Measurements from ENCODE around the gene MYDGF.

The MYDGF gene

GRCh38 chr19:4652075-4652474 lies 18.1 kb downstream of the MYDGF start:
- no peak for TF ChIP-seq ZNF335 (tag by site-specific recombination; conservative IDR thresholded peaks at IDR 0.05)
- no peak for TF ChIP-seq SP2 (tag by site-specific recombination; IDR thresholded peaks at IDR 0.05)
- TF ChIP-seq KLF1 (tag by site-specific recombination; IDR thresholded peaks at IDR 0.05), result no peak
- no peak for TF ChIP-seq ZNF777 (tag by site-specific recombination; IDR thresholded peaks at IDR 0.05; ENCODE audit: borderline replicate concordance)
- no peak for TF ChIP-seq FEZF1 (tag by site-specific recombination; IDR thresholded peaks at IDR 0.05)
- ChIA-PET CTCF (interaction anchor here (0.6 kb wide), 1 partner anchor 139 kb away, joined by 3 read pairs; no protein-coding TSS in a partner anchor), POLR2A (no interaction called here)
- H3K4me3 ChIP-seq (ENCODE audit: low read depth, low read length), result no peak overlapping the region
- no peaks in the 10 kb centered on the region for H3K4me1 ChIP-seq (ENCODE audit: control insufficient read depth, insufficient read depth, low read length)
- H3K27ac ChIP-seq (ENCODE audit: extremely low read depth, low read depth, low read length), result no peak overlapping the region
- peaks cover 0 to 43% of the 10 kb centered on the region in 2 experiments; a peak in 2 of 3 replicates for H3K36me3 ChIP-seq (ENCODE audit: control insufficient read depth in 2 of 2, insufficient read depth in 1 of 2, low read length in 2 of 2)
- H3K9me3 ChIP-seq (ENCODE audit: control insufficient read depth, insufficient read depth, low read depth, low read length), result no peaks in the 10 kb centered on the region

- no peaks in the 10 kb centered on the region for H3K4me1 ChIP-seq (ENCODE audit: control insufficient read depth, insufficient read depth, low read length)
- peaks cover 0 to 31% of the 10 kb centered on the region in 2 experiments; a peak in 2 of 3 replicates for H3K36me3 ChIP-seq (ENCODE audit: control insufficient read depth in 2 of 2, insufficient read depth in 1 of 2, low read length in 2 of 2)
- H3K9me3 ChIP-seq (ENCODE audit: control insufficient read depth, insufficient read depth, low read depth, low read length), result no peaks in the 10 kb centered on the region
- no peak overlapping the region for H3K4me3 ChIP-seq (ENCODE audit: low read depth, low read length)
- CTCF ChIA-PET, result interaction anchor here (0.9 to 1.1 kb wide), 3 partner anchors 14 to 17 kb away, joined by 3 to 4 read pairs (median 3); no protein-coding TSS in a partner anchor
- POLR2A ChIA-PET, result no interaction called here
- TF ChIP-seq ZNF292 (tag by site-specific recombination; IDR thresholded peaks at IDR 0.05; ENCODE audit: borderline replicate concordance, low read depth), result no peak
- TF ChIP-seq ZNF747 (tag by site-specific recombination; IDR thresholded peaks at IDR 0.05), result no peak
- TF ChIP-seq ZNF280C (tag by site-specific recombination; IDR thresholded peaks at IDR 0.05), result no peak
- no peak for TF ChIP-seq ZNF112 (tag by site-specific recombination; IDR thresholded peaks at IDR 0.05)
- TF ChIP-seq ZFP3 (tag by site-specific recombination; IDR thresholded peaks at IDR 0.05; ENCODE audit: low read depth), result peak; percentile 81
- TF ChIP-seq ZFP41 (tag by site-specific recombination; IDR thresholded peaks at IDR 0.05; ENCODE audit: borderline replicate concordance), result no peak
- TF ChIP-seq WT1 (tag by site-specific recombination; IDR thresholded peaks at IDR 0.05), result no peak
- H3K27ac ChIP-seq (ENCODE audit: extremely low read depth, low read depth, low read length), result no peak overlapping the region
Observed at GRCh38 chr19:4650159-4650558, 20.0 kb downstream of the MYDGF start.

GRCh38 chr19:4649392-4650047 lies 20.6 kb downstream of the MYDGF start:
- TF ChIP-seq EGR2 (tag by site-specific recombination; IDR thresholded peaks at IDR 0.05; ENCODE audit: low read depth) (peak; percentile 10; the same call in 1 of the 2 replicates), ZNF768 (tag by site-specific recombination; IDR thresholded peaks at IDR 0.05) (peak; percentile 80; the same call in 1 of the 2 replicates), HIC1 (tag by site-specific recombination; IDR thresholded peaks at IDR 0.05) (0 out of 2 replicates have a peak, but pooled peaks have one; percentile 27), ZNF18 (tag by site-specific recombination; IDR thresholded peaks at IDR 0.05) (no peak), PRDM1 (tag by site-specific recombination; IDR thresholded peaks at IDR 0.05) (no peak)
- Histone ChIP-seq H3K4me3 (ENCODE audit: low read depth, low read length) (no peak overlapping the region), H3K27ac (ENCODE audit: extremely low read depth, low read depth, low read length) (no peak overlapping the region), H3K9me3 (ENCODE audit: control insufficient read depth, insufficient read depth, low read depth, low read length) (no peaks in the 10 kb centered on the region), H3K36me3 (ENCODE audit: control insufficient read depth in 2 of 2, insufficient read depth in 1 of 2, low read length in 2 of 2) (peaks cover 0 to 25% of the 10 kb centered on the region in 2 experiments; a peak in 2 of 3 replicates), H3K4me1 (ENCODE audit: control insufficient read depth, insufficient read depth, low read length) (no peaks in the 10 kb centered on the region)
- ChIA-PET POLR2A (no interaction called here), CTCF (no interaction called here)
